Peyer's patch (tissue), 4 donors: ENCODE measurements around the gene CFD.

ENCODE experiments used
- CTCF ChIP-seq, 6 experiments: fragments of 450-650 bp in 4 of 6; fragments of 200-600 bp in 2 of 6; sonication (generic) in 1 of 6; IDR thresholded peaks; one replicate each; pipeline ENCODE4 v1.5.1; 2017 to 2019; ENCODE audit warnings: antibody characterized with exemption in 6 of 6, mild to moderate bottlenecking in 3 of 6, moderate library complexity in 1 of 6
- POLR2A ChIP-seq, 2 donors: fragments of 450-650 bp; IDR thresholded peaks; one replicate each; pipeline ENCODE4 v1.5.1; 2017; ENCODE audit warnings: antibody characterized with exemption in 2 of 2, mild to moderate bottlenecking in 2 of 2, moderate library complexity in 2 of 2

GRCh38 chr19:881385-882071 is 22.1 kb downstream of the CFD start:
- TF ChIP-seq CTCF (IDR thresholded peaks at IDR 0.05): no peak
- no peak for TF ChIP-seq POLR2A (IDR thresholded peaks at IDR 0.05)
